GM23338 (cell line): ENCODE results near the gene SYT17.

ENCODE experiments used
- CREB1 ChIP-seq: fragments of 250-450 bp; sonication (Bioruptor Pico); IDR thresholded peaks from 2 replicates; pipeline ENCODE4 v1.5.0; 2020; ENCODE audit warnings: low read depth, mild to moderate bottlenecking, moderate library complexity
- EZH2 ChIP-seq: fragments of 200-600 bp; sonication (generic); IDR thresholded peaks from one replicate; pipeline ENCODE4 v1.8.0; 2017; ENCODE audit warnings: antibody characterized with exemption, mild to moderate bottlenecking, low read depth; ENCODE audit not compliant: unreplicated experiment
- JUNB ChIP-seq: IDR thresholded peaks from one replicate; pipeline ENCODE4 v1.6.1; 2016; ENCODE audit warnings: antibody characterized with exemption; ENCODE audit not compliant: unreplicated experiment
- NANOG ChIP-seq: IDR thresholded peaks from 2 replicates; pipeline ENCODE4 v1.6.1; 2016; ENCODE audit warnings: antibody characterized with exemption, borderline replicate concordance
- POLR2AphosphoS5 ChIP-seq: IDR thresholded peaks from 2 replicates; pipeline ENCODE4 v1.6.1; 2016; ENCODE audit warnings: antibody characterized with exemption, low read depth
- ZNF114 ChIP-seq: fragments of 250-450 bp; sonication (Bioruptor Pico); IDR thresholded peaks from 2 replicates; pipeline ENCODE4 v1.5.0; 2020; ENCODE audit warnings: mild to moderate bottlenecking, moderate library complexity
- TF ChIP-seq, protein P1 (sequence below), 2 experiments: fragments of 200-600 bp in 1 of 2; sonication (generic) in 1 of 2; conservative IDR thresholded peaks; 2 replicates each; pipeline versions ENCODE4 v1.5.1 to v1.6.1; 2016 to 2017; ENCODE audit warnings: antibody characterized with exemption in 2 of 2, low read depth in 2 of 2, mild to moderate bottlenecking in 2 of 2, moderate library complexity in 1 of 2

DNA sequence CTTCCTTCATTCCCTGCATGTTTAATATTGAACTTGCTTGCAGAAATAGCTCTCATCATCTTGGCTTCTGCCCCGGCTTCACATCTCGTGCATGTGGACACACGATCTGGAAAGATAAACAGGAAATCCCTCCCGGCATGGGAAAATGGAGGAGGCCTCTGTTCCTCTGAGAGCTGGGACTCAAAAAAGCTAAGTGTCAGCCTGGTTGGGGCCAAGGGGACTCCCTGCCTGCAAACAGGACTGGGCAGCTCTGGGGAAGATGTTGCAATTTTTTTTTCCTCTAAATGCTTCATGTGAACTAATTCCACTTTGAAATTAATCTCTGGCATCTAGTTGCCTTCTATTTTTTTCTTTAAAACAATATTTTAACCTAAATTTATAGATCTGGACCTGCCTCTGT, 29.4 kb upstream of the SYT17 start:
- TF ChIP-seq, protein P1, sequence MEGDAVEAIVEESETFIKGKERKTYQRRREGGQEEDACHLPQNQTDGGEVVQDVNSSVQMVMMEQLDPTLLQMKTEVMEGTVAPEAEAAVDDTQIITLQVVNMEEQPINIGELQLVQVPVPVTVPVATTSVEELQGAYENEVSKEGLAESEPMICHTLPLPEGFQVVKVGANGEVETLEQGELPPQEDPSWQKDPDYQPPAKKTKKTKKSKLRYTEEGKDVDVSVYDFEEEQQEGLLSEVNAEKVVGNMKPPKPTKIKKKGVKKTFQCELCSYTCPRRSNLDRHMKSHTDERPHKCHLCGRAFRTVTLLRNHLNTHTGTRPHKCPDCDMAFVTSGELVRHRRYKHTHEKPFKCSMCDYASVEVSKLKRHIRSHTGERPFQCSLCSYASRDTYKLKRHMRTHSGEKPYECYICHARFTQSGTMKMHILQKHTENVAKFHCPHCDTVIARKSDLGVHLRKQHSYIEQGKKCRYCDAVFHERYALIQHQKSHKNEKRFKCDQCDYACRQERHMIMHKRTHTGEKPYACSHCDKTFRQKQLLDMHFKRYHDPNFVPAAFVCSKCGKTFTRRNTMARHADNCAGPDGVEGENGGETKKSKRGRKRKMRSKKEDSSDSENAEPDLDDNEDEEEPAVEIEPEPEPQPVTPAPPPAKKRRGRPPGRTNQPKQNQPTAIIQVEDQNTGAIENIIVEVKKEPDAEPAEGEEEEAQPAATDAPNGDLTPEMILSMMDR (conservative IDR thresholded peaks at IDR 0.05; ENCODE audit: low read depth in 2 of 2): no peak
- TF ChIP-seq POLR2AphosphoS5: no peak
- no peak for TF ChIP-seq EZH2
- no peak for TF ChIP-seq JUNB
- no peak for TF ChIP-seq ZNF114 (CRISPR knock-in tag)
- TF ChIP-seq NANOG: no peak
- no peak for TF ChIP-seq CREB1 (CRISPR knock-in tag)
